Thoracic aorta (tissue), 2 donors: ENCODE results near the gene DNAJC1. TPM values are rescaled to one million over a fixed set of nuclear protein-coding genes. Genes with fewer than 3 reads are reported as not detected.

Experiments used
- ATAC-seq: fragments of 150-250 bp; one replicate; pipeline ENCODE4 v1.8.0; 2017; ENCODE audit warnings: low read depth; ENCODE audit not compliant: insufficient number of reproducible peaks, low FRiP score
- DNase-seq: peaks from one replicate; pipeline ENCODE4 v3.0.0-alpha.2; 2020; ENCODE audit warnings: low spot score
- H3K27ac ChIP-seq, 2 donors: fragments of 200-600 bp; sonication (generic); 1 replicate in 1 of 2; 2 replicates in 1 of 2; pipeline ENCODE4 v1.5.1; 2016; ENCODE audit warnings: mild to moderate bottlenecking in 2 of 2, moderate library complexity in 2 of 2
- H3K27me3 ChIP-seq: fragments of 200-600 bp; sonication (generic); replicated peaks from 2 replicates; pipeline ENCODE4 v1.6.0; 2016; ENCODE audit warnings: mild to moderate bottlenecking; ENCODE audit not compliant: insufficient read depth
- H3K36me3 ChIP-seq: fragments of 200-600 bp; sonication (generic); one replicate; pipeline ENCODE4 v1.5.1; 2016
- H3K4me1 ChIP-seq, 2 donors: fragments of 200-600 bp; sonication (generic); 1 replicate in 1 of 2; 2 replicates in 1 of 2; pipeline versions ENCODE4 v1.5.1 to v1.6.0; 2016; ENCODE audit warnings: low read depth in 2 of 2, mild to moderate bottlenecking in 1 of 2; ENCODE audit not compliant: control insufficient read depth in 1 of 2
- H3K4me3 ChIP-seq: fragments of 200-600 bp; sonication (generic); 2 replicates; pipeline ENCODE4 v1.5.1; 2016; ENCODE audit warnings: mild to moderate bottlenecking
- H3K9me3 ChIP-seq: fragments of 200-600 bp; sonication (generic); 2 replicates; pipeline ENCODE4 v1.5.1; 2016
- total RNA-seq, 2 donors: library from RNA; depleted of rRNA; stranded (reverse); fragments of >200 nt; gene quantifications; one replicate each; pipeline versions ENCODE4 v1.1.0 to v1.2.3, GENCODE V29; 2016
- TF ChIP-seq, protein P1 (sequence below): fragments of 200-600 bp; sonication (generic); IDR thresholded peaks from one replicate; pipeline ENCODE4 v1.5.1; 2019; ENCODE audit warnings: antibody characterized with exemption

DNAJC1 gene
- total RNA-seq, 2 donors from 2014 or later = 63.1 to 156 TPM

GRCh38 chr10:21910798-21911197 is 92.7 kb downstream of the DNAJC1 start:
- TF ChIP-seq, protein P1, sequence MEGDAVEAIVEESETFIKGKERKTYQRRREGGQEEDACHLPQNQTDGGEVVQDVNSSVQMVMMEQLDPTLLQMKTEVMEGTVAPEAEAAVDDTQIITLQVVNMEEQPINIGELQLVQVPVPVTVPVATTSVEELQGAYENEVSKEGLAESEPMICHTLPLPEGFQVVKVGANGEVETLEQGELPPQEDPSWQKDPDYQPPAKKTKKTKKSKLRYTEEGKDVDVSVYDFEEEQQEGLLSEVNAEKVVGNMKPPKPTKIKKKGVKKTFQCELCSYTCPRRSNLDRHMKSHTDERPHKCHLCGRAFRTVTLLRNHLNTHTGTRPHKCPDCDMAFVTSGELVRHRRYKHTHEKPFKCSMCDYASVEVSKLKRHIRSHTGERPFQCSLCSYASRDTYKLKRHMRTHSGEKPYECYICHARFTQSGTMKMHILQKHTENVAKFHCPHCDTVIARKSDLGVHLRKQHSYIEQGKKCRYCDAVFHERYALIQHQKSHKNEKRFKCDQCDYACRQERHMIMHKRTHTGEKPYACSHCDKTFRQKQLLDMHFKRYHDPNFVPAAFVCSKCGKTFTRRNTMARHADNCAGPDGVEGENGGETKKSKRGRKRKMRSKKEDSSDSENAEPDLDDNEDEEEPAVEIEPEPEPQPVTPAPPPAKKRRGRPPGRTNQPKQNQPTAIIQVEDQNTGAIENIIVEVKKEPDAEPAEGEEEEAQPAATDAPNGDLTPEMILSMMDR = no peak
- Histone ChIP-seq H3K9me3 (no peaks in the 10 kb centered on the region), H3K27ac (no peak overlapping the region), H3K4me3 (no peak overlapping the region), H3K27me3 (no peaks in the 10 kb centered on the region), H3K4me1 (no peaks in the 10 kb centered on the region), H3K36me3 (no peaks in the 10 kb centered on the region)
- ATAC-seq = no peak
- no peak for DNase-seq

DNA sequence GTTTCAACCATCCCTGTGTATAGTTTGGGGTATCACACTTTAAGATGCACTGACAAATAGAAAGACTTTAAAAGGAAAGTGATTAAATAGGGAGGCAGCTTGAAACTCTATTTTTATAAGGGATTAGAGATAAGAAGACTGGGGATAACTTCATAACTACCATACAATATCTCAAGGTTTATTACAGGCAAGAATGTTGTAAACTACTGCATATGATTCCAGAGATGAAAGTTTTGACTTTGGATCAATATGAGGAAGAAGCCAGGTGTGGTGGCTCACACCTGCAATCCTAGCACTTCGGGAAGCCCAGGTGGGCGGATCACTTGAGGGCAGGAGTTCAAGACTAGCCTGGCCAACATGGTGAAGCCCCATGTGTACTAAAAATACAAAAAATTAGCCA is 96.1 kb downstream of the DNAJC1 start:
- Histone ChIP-seq H3K9me3 (no peaks in the 10 kb centered on the region), H3K27me3 (no peaks in the 10 kb centered on the region), H3K4me1 (no peaks in the 10 kb centered on the region), H3K36me3 (no peaks in the 10 kb centered on the region), H3K27ac (no peak overlapping the region), H3K4me3 (no peak overlapping the region)
- TF ChIP-seq, protein P1 = no peak
- DNase-seq (no peak), ATAC-seq (no peak)

DNA sequence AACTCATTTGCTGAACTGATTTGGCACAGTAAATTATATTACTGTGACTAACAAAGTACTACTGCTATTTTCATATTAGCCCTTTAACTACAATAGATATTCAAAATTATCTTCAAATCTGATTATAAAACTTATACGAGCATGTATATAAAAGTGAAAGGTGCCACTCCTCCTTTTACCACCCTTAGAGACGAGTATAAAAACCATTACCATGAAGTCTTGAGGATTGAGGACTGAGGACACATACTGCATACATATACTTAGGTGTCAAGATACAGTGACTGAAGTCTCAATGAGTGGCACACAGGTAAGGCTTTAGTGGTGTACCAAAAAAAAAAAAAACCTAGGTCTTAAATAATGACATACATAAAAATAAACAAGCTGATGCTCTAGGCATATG is 98.6 kb downstream of the DNAJC1 start:
- TF ChIP-seq, protein P1 = no peak

GRCh38 chr10:21899736-21900135 is 103.8 kb downstream of the DNAJC1 start:
- Histone ChIP-seq H3K9me3 (no peaks in the 10 kb centered on the region), H3K4me1 (no peaks in the 10 kb centered on the region), H3K36me3 (peaks cover 7% of the 10 kb centered on the region), H3K27ac (no peak overlapping the region), H3K27me3 (no peaks in the 10 kb centered on the region), H3K4me3 (no peak overlapping the region)
- DNase-seq (no peak), ATAC-seq (no peak)
- TF ChIP-seq, protein P1 = no peak

More for the DNA sequence above, 98.6 kb downstream of the DNAJC1 start:
- Histone ChIP-seq H3K4me3 (no peak overlapping the region), H3K27me3 (no peaks in the 10 kb centered on the region), H3K36me3 (no peaks in the 10 kb centered on the region), H3K9me3 (no peaks in the 10 kb centered on the region), H3K27ac (no peak overlapping the region), H3K4me1 (no peaks in the 10 kb centered on the region)
- DNase-seq = no peak
- ATAC-seq = no peak

- ATAC-seq = no peak
- peaks cover 7% of the 10 kb centered on the region for H3K36me3 ChIP-seq
- H3K4me1 ChIP-seq = no peaks in the 10 kb centered on the region
- DNase-seq = no peak
- no peaks in the 10 kb centered on the region for H3K27me3 ChIP-seq
- H3K4me3 ChIP-seq = no peak overlapping the region
- TF ChIP-seq, protein P1 = no peak
- H3K27ac ChIP-seq = no peak overlapping the region
- peaks cover 10% of the 10 kb centered on the region for H3K9me3 ChIP-seq
Measured at GRCh38 chr10:21895932-21896331, 107.6 kb downstream of the DNAJC1 start.
